H1 (cell line): ENCODE data around the gene TYW5. TPM values are rescaled to one million over a fixed set of nuclear protein-coding genes. Genes with fewer than 3 reads are reported as not detected.

Source experiments
- CREB1 ChIP-seq: IDR thresholded peaks from 2 replicates; pipeline ENCODE4 v1.6.1; 2012; ENCODE audit warnings: inconsistent platforms
- CTBP2 ChIP-seq: IDR thresholded peaks from 2 replicates; pipeline ENCODE4 v1.7.0; 2011; ENCODE audit warnings: borderline replicate concordance, mild to moderate bottlenecking, moderate library complexity, mixed read lengths, low read length; ENCODE audit not compliant: insufficient read depth, insufficient read length
- EZH2 ChIP-seq: fragments of 200-600 bp; sonication (generic); IDR thresholded peaks from 2 replicates; pipeline ENCODE4 v1.7.1; 2012; ENCODE audit warnings: low read depth, mild to moderate bottlenecking, moderate library complexity, low read length, inconsistent platforms; ENCODE audit not compliant: severe bottlenecking
- PHF8 ChIP-seq: fragments of 200-600 bp; sonication (generic); conservative IDR thresholded peaks from 2 replicates; pipeline ENCODE4 v1.7.1; 2012; ENCODE audit warnings: low read depth, mild to moderate bottlenecking, inconsistent platforms, low read length, moderate library complexity
- RAD21 ChIP-seq, 2 experiments: IDR thresholded peaks in 1 of 2; conservative IDR thresholded peaks in 1 of 2; 2 replicates each; pipeline ENCODE4 v1.6.1; 2011; ENCODE audit warnings: low read depth in 2 of 2, low read length in 2 of 2, improper control_type of control experiment in 1 of 2, inconsistent platforms in 1 of 2, mild to moderate bottlenecking in 1 of 2, moderate library complexity in 1 of 2
- RBBP5 ChIP-seq: IDR thresholded peaks from 2 replicates; pipeline ENCODE4 v1.7.1; 2012; ENCODE audit warnings: low read depth, mild to moderate bottlenecking, inconsistent platforms, low read length, moderate library complexity, borderline replicate concordance
- RNF2 ChIP-seq: fragments of 200-900, 300-1000 bp; sonication (generic); IDR thresholded peaks from 2 replicates; pipeline ENCODE4 v1.7.1; 2016; ENCODE audit warnings: borderline replicate concordance, low read depth, mild to moderate bottlenecking, antibody characterized with exemption, low read length; ENCODE audit not compliant: poor library complexity, severe bottlenecking; ENCODE audit errors: missing control alignments
- SP1 ChIP-seq: IDR thresholded peaks from 2 replicates; pipeline ENCODE4 v1.6.1; 2011; ENCODE audit warnings: low read depth, low read length
- SP2 ChIP-seq: IDR thresholded peaks from 2 replicates; pipeline ENCODE4 v1.6.1; 2012; ENCODE audit warnings: mild to moderate bottlenecking, low read length, inconsistent platforms
- SP4 ChIP-seq: IDR thresholded peaks from 2 replicates; pipeline ENCODE4 v1.6.1; 2012; ENCODE audit warnings: low read length, inconsistent platforms
- SRF ChIP-seq: IDR thresholded peaks from 2 replicates; pipeline ENCODE4 v1.6.1; 2011; ENCODE audit warnings: mild to moderate bottlenecking, low read depth, low read length, moderate library complexity
- TAF7 ChIP-seq: optimal IDR thresholded peaks from 2 replicates; pipeline ENCODE3; 2011; ENCODE audit warnings: low read depth, mild to moderate bottlenecking, inconsistent platforms, low read length, moderate library complexity, borderline replicate concordance
- polyA plus RNA-seq, 7 experiments: library from polyadenylated mRNA; depleted of rRNA in 3 of 7; stranded (reverse) in 5 of 7; unstranded in 2 of 7; fragments of >200 nt in 5 of 7; fragments of 200-250 nt in 2 of 7; gene quantifications; 1 replicate in 5 of 7; 2 replicates in 1 of 7; 4 replicates in 1 of 7; pipeline versions ENCODE4 v1.2.1 to v1.2.3, GENCODE V29; 2011 to 2013; ENCODE audit warnings: missing spikeins in 2 of 7, mixed read lengths in 2 of 7
- total RNA-seq: library from RNA; stranded (reverse); fragmentation: NEBNext Ultra II Directional; extraction: Animal tissue kit (Norgen Biotek cat#: 25700); gene quantifications from 2 replicates; pipeline ENCODE4 v1.2.1, GENCODE V29; 2021
- TF ChIP-seq, protein P1 (sequence below): IDR thresholded peaks from 2 replicates; pipeline ENCODE4 v1.6.1; 2012; ENCODE audit warnings: inconsistent platforms
- TF ChIP-seq, protein P2 (sequence below): IDR thresholded peaks from 2 replicates; pipeline ENCODE4 v1.6.1; 2012; ENCODE audit warnings: inconsistent platforms

The TYW5 gene
- total and polyA plus RNA-seq, 2 of the 8 experiments (the other 6 are each of a cell fraction or from before 2014, with no cell fraction given), result 5.4 to 11.3 TPM

- TF ChIP-seq EZH2, result no peak
- TF ChIP-seq PHF8, result peak; percentile 99
- TF ChIP-seq RNF2, result no peak
- peak; percentile 52; the same call in 1 of the 2 replicates for TF ChIP-seq SP1
- TF ChIP-seq, protein P1, sequence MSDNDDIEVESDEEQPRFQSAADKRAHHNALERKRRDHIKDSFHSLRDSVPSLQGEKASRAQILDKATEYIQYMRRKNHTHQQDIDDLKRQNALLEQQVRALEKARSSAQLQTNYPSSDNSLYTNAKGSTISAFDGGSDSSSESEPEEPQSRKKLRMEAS, result peak; percentile 4; the same call in 1 of the 2 replicates
- peak; percentile 55 for TF ChIP-seq SRF
- TF ChIP-seq SP4, result 0 out of 2 replicates have a peak, but pooled peaks have one; percentile 65
- TF ChIP-seq RBBP5, result peak; percentile 97
- no peak for TF ChIP-seq CTBP2
- 0 out of 4 replicates have a peak, but pooled peaks of 1 of the 2 experiments have one; percentile 0 for TF ChIP-seq RAD21 (IDR thresholded peaks at IDR 0.05 in 1 of 2, conservative IDR thresholded peaks at IDR 0.05 in 1 of 2; ENCODE audit: low read depth in 2 of 2, low read length in 2 of 2)
- TF ChIP-seq CREB1, result peak; percentile 97
- TF ChIP-seq, protein P2, sequence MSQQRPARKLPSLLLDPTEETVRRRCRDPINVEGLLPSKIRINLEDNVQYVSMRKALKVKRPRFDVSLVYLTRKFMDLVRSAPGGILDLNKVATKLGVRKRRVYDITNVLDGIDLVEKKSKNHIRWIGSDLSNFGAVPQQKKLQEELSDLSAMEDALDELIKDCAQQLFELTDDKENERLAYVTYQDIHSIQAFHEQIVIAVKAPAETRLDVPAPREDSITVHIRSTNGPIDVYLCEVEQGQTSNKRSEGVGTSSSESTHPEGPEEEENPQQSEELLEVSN, result 0 out of 2 replicates have a peak, but pooled peaks have one; percentile 47
- TF ChIP-seq SP2, result no peak
- peak; percentile 5 for TF ChIP-seq TAF7
Observed at GRCh38 chr2:199911052-199911876, 44.0 kb downstream of the TYW5 start, which contains the start of gene C2orf69 (continued).
